HAP-1 (cell line): Measurements from ENCODE around the gene ISCU.
"Not testable (repeated sequence)": the region's sequence is repeated elsewhere in the genome, so short reads cannot be mapped to it uniquely, and the experiment has no call there.

Experiments
- DNase-seq, 2 experiments: peaks; one replicate each; pipeline ENCODE4 v3.0.0-alpha.2; 2016 to 2020; ENCODE audit warnings: low spot score in 2 of 2
- H3K27me3 ChIP-seq: fragments of 250-450 bp; sonication (Bioruptor Pico); 2 replicates; pipeline ENCODE4 v1.5.1; 2020; ENCODE audit warnings: low read depth, mild to moderate bottlenecking, moderate library complexity
- H3K36me3 ChIP-seq: fragments of 250-450 bp; sonication (Bioruptor Pico); replicated peaks from 2 replicates; pipeline ENCODE4 v1.5.1; 2020; ENCODE audit warnings: mild to moderate bottlenecking
- H3K4me1 ChIP-seq: fragments of 250-450 bp; sonication (Bioruptor Pico); 2 replicates; pipeline ENCODE4 v1.5.1; 2020; ENCODE audit warnings: mild to moderate bottlenecking
- H3K4me3 ChIP-seq: fragments of 250-450 bp; sonication (Bioruptor Pico); 2 replicates; pipeline ENCODE4 v1.5.1; 2020; ENCODE audit warnings: mild to moderate bottlenecking, moderate library complexity
- H3K9me3 ChIP-seq: fragments of 250-450 bp; sonication (Bioruptor Pico); 2 replicates; pipeline ENCODE4 v1.5.1; 2020; ENCODE audit warnings: mild to moderate bottlenecking, moderate library complexity
- in situ Hi-C: fragments of 300-500 bp; cut with MboI; formaldehyde crosslinking; loops from 3 replicates; pipeline ENCODE4 v1.14.3; 2020; ENCODE audit warnings: low sequenced_read_pairs, inconsistent platforms, mixed read lengths

ISCU gene

GRCh38 chr12:108612788-108613282 is 50.4 kb downstream of the ISCU start:
- no peaks in the 10 kb centered on the region for H3K4me1 ChIP-seq
- H3K36me3 ChIP-seq: no peaks in the 10 kb centered on the region
- DNase-seq: no peak
- H3K27me3 ChIP-seq: no peaks in the 10 kb centered on the region
- H3K4me3 ChIP-seq: no peak overlapping the region
- H3K9me3 ChIP-seq: no peaks in the 10 kb centered on the region
- in situ Hi-C loops: no loop called here

GRCh38 chr12:108613548-108613947 is 51.2 kb downstream of the ISCU start:
- Histone ChIP-seq H3K36me3 (no peaks in the 10 kb centered on the region), H3K27me3 (no peaks in the 10 kb centered on the region), H3K4me1 (no peaks in the 10 kb centered on the region), H3K9me3 (no peaks in the 10 kb centered on the region), H3K4me3 (no peak overlapping the region)
- in situ Hi-C loops: no loop called here
- no peak for DNase-seq

- no peak overlapping the region for H3K4me3 ChIP-seq
- H3K27me3 ChIP-seq: no peaks in the 10 kb centered on the region
- in situ Hi-C loops: no loop called here
- DNase-seq: no peak
- no peaks in the 10 kb centered on the region for H3K36me3 ChIP-seq
- no peaks in the 10 kb centered on the region for H3K4me1 ChIP-seq
- H3K9me3 ChIP-seq: no peaks in the 10 kb centered on the region
Measured at GRCh38 chr12:108614041-108614440, 51.6 kb downstream of the ISCU start.

- Histone ChIP-seq H3K4me1 (no peaks in the 10 kb centered on the region), H3K27me3 (no peaks in the 10 kb centered on the region)
- in situ Hi-C loops: loop anchor here (5.0 kb wide), 1 partner anchor 47 kb away; no protein-coding TSS in a partner anchor
Measured at GRCh38 chr12:108614639-108615038, 52.2 kb downstream of the ISCU start.

GRCh38 chr12:108615918-108616317 is 53.5 kb downstream of the ISCU start:
- no peak overlapping the region for H3K4me3 ChIP-seq
- no peaks in the 10 kb centered on the region for H3K36me3 ChIP-seq
- no peaks in the 10 kb centered on the region for H3K9me3 ChIP-seq
- DNase-seq: no peak
- H3K27me3 ChIP-seq: no peaks in the 10 kb centered on the region
- H3K4me1 ChIP-seq: no peaks in the 10 kb centered on the region
- in situ Hi-C loops: loop anchor here (5.0 kb wide), 1 partner anchor 49 kb away; no protein-coding TSS in a partner anchor

More at GRCh38 chr12:108614639-108615038, 52.2 kb downstream of the ISCU start:
- DNase-seq: no peak
- Histone ChIP-seq H3K9me3 (no peaks in the 10 kb centered on the region), H3K4me3 (no peak overlapping the region), H3K36me3 (no peaks in the 10 kb centered on the region)

- H3K27me3 ChIP-seq: no peaks in the 10 kb centered on the region
- H3K36me3 ChIP-seq: no peaks in the 10 kb centered on the region
- in situ Hi-C loops: loop anchor here (5.0 kb wide), 1 partner anchor 49 kb away; no protein-coding TSS in a partner anchor
- no peaks in the 10 kb centered on the region for H3K9me3 ChIP-seq
- no peak for DNase-seq
- H3K4me3 ChIP-seq: no peak overlapping the region
- no peaks in the 10 kb centered on the region for H3K4me1 ChIP-seq
Measured at GRCh38 chr12:108616359-108616758, 54.0 kb downstream of the ISCU start.

GRCh38 chr12:108616941-108617858 is 54.8 kb downstream of the ISCU start:
- Histone ChIP-seq H3K27me3 (no peaks in the 10 kb centered on the region), H3K36me3 (no peaks in the 10 kb centered on the region), H3K4me3 (no peak overlapping the region), H3K4me1 (no peaks in the 10 kb centered on the region), H3K9me3 (no peaks in the 10 kb centered on the region)
- in situ Hi-C loops: loop anchor here (5.0 kb wide), 1 partner anchor 50 kb away; no protein-coding TSS in a partner anchor
- no peak for DNase-seq

GRCh38 chr12:108618079-108618952 is 55.9 kb downstream of the ISCU start:
- Histone ChIP-seq H3K4me1 (no peaks in the 10 kb centered on the region), H3K27me3 (no peaks in the 10 kb centered on the region), H3K36me3 (no peaks in the 10 kb centered on the region), H3K4me3 (no peak overlapping the region), H3K9me3 (no peaks in the 10 kb centered on the region)
- in situ Hi-C loops: loop anchor here (5.0 kb wide), 1 partner anchor 51 kb away; no protein-coding TSS in a partner anchor
- DNase-seq: peak; percentile 70 to 86

- not testable (repeated sequence) for H3K4me1 ChIP-seq
- in situ Hi-C loops: loop anchor here (5.0 kb wide), 1 partner anchor 52 kb away; no protein-coding TSS in a partner anchor
Measured at GRCh38 chr12:108618953-108619274, 56.5 kb downstream of the ISCU start.

More at GRCh38 chr12:108618953-108619274, 56.5 kb downstream of the ISCU start:
- DNase-seq, H3K27me3 ChIP-seq, H3K9me3 ChIP-seq, H3K4me3 ChIP-seq, H3K36me3 ChIP-seq: not testable (repeated sequence)
